Esophagus squamous epithelium (tissue), 4 donors: Measurements from ENCODE around the gene ADAMTS2.

Experiments used
- CTCF ChIP-seq, 6 experiments: fragments of 450-650 bp in 4 of 6; fragments of 200-600 bp in 2 of 6; sonication (generic) in 2 of 6; IDR thresholded peaks; one replicate each; pipeline ENCODE4 v1.5.1; 2016 to 2019; ENCODE audit warnings: antibody characterized with exemption in 6 of 6, mild to moderate bottlenecking in 4 of 6, moderate library complexity in 4 of 6
- POLR2A ChIP-seq, 4 donors: fragments of 450-650 bp; IDR thresholded peaks; one replicate each; pipeline ENCODE4 v1.6.1; 2017; ENCODE audit warnings: antibody characterized with exemption in 4 of 4, mild to moderate bottlenecking in 4 of 4, moderate library complexity in 3 of 4

GRCh38 chr5:179328291-179328690 is 17.0 kb downstream of the ADAMTS2 start:
- TF ChIP-seq CTCF (IDR thresholded peaks at IDR 0.05) = no peak
- TF ChIP-seq POLR2A (IDR thresholded peaks at IDR 0.05) = no peak
